Stimulated activated naive B cell treated with anti-CD40 and anti-IgM and Interleukin-4, amounts not matched to agents 10 μg/mL and 1 μg/mL and 100 μg/mL, for 72 hours (primary cell): ENCODE data around the gene TUBA3E.
"Not testable (repeated sequence)": the region's sequence is repeated elsewhere in the genome, so short reads cannot be mapped to it uniquely, and the experiment has no call there.

Experiments used
- ATAC-seq, 2 donors: fragments of 150-1000 bp; cut with Tn5 transposase; replicated peaks; 2 replicates each; pipeline ENCODE4 v1.10.0; 2021; ENCODE audit warnings: moderate library complexity in 1 of 2
- DNase-seq: peaks from one replicate; pipeline ENCODE4 v3.0.0; 2021
- H3K27ac Mint-ChIP-seq: one replicate; pipeline ENCODE4 v1.8.0; 2022; ENCODE audit warnings: mild to moderate bottlenecking, mixed read lengths
- H3K27me3 Mint-ChIP-seq, 2 donors: one replicate each; pipeline ENCODE4 v1.8.0; 2022; ENCODE audit warnings: mixed read lengths in 2 of 2
- H3K36me3 Mint-ChIP-seq, 2 donors: one replicate each; pipeline ENCODE4 v1.8.0; 2022; ENCODE audit warnings: mixed read lengths in 2 of 2, mild to moderate bottlenecking in 1 of 2
- H3K4me1 Mint-ChIP-seq, 2 donors: one replicate each; pipeline ENCODE4 v1.8.0; 2022; ENCODE audit warnings: mixed read lengths in 2 of 2, mild to moderate bottlenecking in 1 of 2
- H3K4me3 Mint-ChIP-seq, 2 donors: one replicate each; pipeline ENCODE4 v1.8.0; 2022; ENCODE audit warnings: mild to moderate bottlenecking in 2 of 2, mixed read lengths in 2 of 2, moderate library complexity in 1 of 2
- H3K9me3 Mint-ChIP-seq, 2 donors: one replicate each; pipeline ENCODE4 v1.8.0; 2022; ENCODE audit warnings: mixed read lengths in 2 of 2, mild to moderate bottlenecking in 1 of 2

The TUBA3E gene

DNA sequence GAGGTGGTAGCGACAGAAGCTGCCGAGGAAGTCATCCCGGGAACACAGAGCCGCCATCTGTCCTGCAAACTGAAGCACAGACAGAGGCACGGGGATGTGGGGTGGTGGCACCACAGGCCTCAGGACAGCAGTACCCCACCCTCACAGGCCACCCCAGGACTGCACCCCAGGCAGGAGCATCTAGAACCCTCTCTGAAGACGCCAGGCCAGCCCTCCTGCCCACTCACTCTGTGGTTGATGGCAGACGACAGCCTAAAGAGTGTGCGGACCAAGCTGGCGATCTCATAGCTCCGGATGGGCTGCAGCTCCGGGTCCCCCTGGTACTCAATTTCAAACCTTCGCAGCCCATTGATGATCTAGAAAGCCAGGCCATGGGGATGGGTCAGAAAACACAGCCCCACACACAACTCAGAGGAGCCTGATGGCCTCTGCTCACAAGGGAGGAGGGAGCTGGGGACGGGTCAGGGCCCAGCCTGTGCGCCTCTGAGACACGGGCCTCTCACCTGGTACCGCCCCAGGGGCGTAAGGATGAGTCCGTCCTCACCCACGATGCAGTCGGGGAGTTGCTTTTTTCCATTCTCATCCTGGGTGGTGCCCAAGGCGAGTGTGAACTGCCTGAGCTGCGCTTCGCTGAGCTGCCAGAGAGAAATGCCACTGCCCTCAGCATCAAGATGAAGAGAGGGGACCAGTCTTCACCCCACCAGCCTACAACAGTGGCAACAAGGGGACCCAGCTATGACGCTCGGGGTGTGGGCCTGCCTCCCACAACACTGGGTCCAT, 45.2 kb downstream of the TUBA3E start:
- no peak overlapping the region for H3K4me3 Mint-ChIP-seq
- no peak overlapping the region for H3K27ac Mint-ChIP-seq
- DNase-seq (no peak), ATAC-seq (no peak)
- H3K4me1 Mint-ChIP-seq: peaks cover 16 to 24% of the 10 kb centered on the region in 2 donors
- peaks cover 42 to 52% of the 10 kb centered on the region in 2 donors for H3K36me3 Mint-ChIP-seq
- H3K9me3 Mint-ChIP-seq: peaks cover 0 to 4% of the 10 kb centered on the region in 2 donors
- no peaks in the 10 kb centered on the region for H3K27me3 Mint-ChIP-seq

DNA sequence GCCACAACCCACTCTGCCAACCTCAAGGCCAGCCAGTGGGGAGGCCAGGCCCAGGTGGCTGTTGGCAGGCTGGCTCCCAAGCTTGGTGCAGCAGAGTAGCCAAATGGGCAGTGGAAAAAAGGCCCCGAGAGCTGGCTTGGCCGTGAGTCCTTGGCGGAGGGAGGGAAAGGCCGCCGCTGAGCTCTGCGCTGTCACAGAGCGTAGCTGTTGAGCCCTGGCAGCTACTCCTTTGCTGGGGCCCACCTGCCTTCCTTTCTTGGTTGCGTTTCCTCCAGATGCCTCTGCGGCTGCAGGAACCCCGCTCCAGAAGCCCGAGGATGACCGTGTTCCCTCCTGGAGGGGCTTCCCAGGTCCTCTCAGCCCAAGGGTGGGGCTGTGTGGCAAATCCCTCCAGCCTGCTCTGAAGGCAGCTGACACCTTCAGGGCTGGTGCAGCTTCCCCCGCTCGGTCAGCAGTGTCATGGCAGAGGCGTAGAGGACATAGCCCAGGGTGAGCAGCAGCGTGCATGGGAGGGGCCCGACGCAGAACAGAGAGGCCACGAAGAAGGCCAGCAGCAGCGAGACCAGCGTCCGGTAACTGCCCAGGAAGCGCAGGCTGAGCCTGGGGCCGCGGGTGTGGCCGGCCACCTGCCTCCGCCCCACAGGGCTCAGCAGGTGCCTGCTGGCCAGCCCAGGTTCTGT, 46.0 kb downstream of the TUBA3E start:
- not testable (repeated sequence) for DNase-seq, ATAC-seq, H3K9me3 Mint-ChIP-seq, H3K27ac Mint-ChIP-seq, H3K27me3 Mint-ChIP-seq, H3K4me3 Mint-ChIP-seq
- H3K4me1 Mint-ChIP-seq: peaks cover 9 to 17% of the 10 kb centered on the region in 2 donors
- peaks cover 35 to 45% of the 10 kb centered on the region in 2 donors for H3K36me3 Mint-ChIP-seq

DNA sequence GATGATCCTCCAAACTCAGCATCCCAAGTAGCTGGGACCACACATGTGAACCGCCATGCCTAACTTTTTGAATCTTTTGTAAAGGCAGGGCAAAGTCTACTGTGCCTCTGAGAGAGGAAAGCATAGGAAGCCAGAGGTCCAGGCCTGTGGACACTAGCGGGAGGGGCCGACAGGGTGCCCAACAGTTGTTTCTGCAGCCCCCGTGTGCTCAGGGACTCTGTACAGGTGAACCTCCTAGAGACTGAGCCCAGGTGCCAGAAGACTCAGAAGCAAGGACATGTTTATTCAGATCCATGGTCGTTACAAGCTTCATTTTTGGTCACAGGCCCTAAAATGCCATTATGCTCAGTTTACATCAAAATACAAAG, 47.1 kb downstream of the TUBA3E start:
- H3K9me3 Mint-ChIP-seq, H3K4me1 Mint-ChIP-seq, H3K27me3 Mint-ChIP-seq, DNase-seq, H3K27ac Mint-ChIP-seq, H3K4me3 Mint-ChIP-seq, ATAC-seq: not testable (repeated sequence)
- H3K36me3 Mint-ChIP-seq: peaks cover 27 to 37% of the 10 kb centered on the region in 2 donors

DNA sequence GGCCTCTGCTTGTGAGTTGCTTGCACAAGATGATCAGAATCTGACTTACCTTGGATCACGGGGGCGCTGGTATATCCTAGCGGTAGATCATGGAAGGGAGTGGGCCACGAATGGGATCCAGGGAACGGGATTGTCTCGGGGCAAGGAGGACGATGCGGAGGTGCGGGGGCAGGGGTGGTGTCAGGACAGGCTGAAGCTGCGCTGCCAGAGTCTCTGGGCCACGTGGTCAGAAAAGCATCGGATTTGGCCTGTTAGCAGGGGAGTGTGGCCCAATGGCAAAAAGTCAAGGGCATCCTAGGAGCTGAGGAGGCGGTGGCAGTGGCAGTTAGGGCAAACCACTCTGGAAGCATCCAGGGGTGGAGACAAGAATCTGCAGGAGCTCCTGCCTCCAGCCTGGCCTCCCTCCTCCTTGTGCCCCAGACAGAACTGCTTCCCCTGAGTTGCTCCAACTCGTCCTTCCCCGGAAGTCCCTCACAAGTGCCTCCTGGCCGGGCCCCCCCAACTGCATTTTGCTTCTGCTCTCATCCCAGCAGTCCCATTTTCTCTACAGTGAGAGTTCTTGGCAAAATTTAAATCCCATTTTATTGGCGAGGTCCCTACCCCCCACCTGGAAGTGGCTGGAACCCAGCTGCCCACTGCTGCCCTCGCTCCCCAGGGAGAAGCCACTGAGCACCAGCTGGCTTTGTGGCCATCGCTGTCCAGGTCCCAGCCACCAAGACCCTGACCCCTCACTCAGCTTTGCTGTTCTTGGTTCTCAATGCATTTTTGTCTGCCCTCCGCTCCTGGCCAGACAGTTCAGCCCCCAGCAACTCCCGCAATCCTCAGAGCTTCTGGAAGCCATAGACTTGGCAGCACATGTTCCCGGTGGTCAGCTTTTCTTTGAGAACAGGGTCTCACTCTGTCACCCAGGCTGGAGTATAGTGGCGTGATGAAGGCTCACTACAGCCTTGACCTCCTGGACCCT, 47.8 kb downstream of the TUBA3E start:
- no peaks in the 10 kb centered on the region for H3K9me3 Mint-ChIP-seq
- H3K36me3 Mint-ChIP-seq: peaks cover 23 to 33% of the 10 kb centered on the region in 2 donors
- no peak for ATAC-seq
- H3K27ac Mint-ChIP-seq: peak overlapping the region; percentile 37
- H3K4me1 Mint-ChIP-seq: peaks cover 5% of the 10 kb centered on the region in 2 donors
- no peak for DNase-seq
- H3K4me3 Mint-ChIP-seq: no peak overlapping the region
- H3K27me3 Mint-ChIP-seq: peaks cover 7 to 10% of the 10 kb centered on the region in 2 donors

DNA sequence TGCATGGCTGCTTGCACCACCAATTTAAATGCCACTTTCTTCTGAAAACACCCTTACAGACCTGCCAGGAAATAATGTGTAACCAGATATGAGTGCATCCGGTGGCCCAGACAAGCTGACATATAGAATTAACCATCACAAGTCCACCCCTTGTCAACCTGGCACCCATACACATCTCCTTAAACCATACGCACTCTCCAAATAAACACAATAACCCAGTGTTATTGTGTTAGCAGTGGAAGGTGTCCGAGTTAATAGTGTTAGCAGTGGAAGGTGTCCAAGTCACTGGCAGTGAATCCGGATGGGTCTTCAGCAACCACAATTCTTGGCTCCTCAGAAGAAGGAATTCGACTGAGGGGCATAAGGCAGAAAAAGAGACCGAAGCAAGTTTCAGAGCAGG, 49.7 kb downstream of the TUBA3E start:
- peaks cover 4 to 17% of the 10 kb centered on the region in 2 donors for H3K4me1 Mint-ChIP-seq
- not testable (repeated sequence) for H3K9me3 Mint-ChIP-seq, DNase-seq, H3K4me3 Mint-ChIP-seq, H3K27ac Mint-ChIP-seq, ATAC-seq
- peaks cover 8 to 24% of the 10 kb centered on the region in 2 donors for H3K27me3 Mint-ChIP-seq
- H3K36me3 Mint-ChIP-seq: peaks cover 12 to 21% of the 10 kb centered on the region in 2 donors

DNA sequence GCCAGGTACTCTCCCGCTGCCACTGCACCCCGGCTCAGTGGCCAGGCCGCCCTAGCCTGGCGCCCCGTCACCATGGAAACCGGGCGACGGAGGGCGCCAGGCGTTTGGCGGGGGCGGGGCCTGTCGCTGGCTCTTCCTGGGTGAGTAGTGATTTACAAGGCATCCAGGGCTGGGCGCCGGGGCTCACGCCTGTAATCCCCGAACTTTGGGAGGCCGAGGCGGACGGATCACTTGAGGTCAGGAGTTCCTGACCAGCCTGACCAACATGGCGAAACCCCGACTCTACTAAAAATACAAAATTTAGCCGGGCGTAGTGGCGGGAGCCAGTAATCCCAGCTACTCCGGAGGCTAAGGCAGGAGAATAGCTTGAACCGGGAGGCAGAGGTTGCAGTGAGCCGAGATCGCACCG, 53.2 kb downstream of the TUBA3E start, which contains the start of gene CCDC74B:
TSS of gene CCDC74B (minus strand) at position 107 of the 409 bp plus-strand sequence. CDS start 116 bp downstream, outside the sequence.
- H3K27ac Mint-ChIP-seq: peak within 1 kb of the TSS; percentile 87

DNA sequence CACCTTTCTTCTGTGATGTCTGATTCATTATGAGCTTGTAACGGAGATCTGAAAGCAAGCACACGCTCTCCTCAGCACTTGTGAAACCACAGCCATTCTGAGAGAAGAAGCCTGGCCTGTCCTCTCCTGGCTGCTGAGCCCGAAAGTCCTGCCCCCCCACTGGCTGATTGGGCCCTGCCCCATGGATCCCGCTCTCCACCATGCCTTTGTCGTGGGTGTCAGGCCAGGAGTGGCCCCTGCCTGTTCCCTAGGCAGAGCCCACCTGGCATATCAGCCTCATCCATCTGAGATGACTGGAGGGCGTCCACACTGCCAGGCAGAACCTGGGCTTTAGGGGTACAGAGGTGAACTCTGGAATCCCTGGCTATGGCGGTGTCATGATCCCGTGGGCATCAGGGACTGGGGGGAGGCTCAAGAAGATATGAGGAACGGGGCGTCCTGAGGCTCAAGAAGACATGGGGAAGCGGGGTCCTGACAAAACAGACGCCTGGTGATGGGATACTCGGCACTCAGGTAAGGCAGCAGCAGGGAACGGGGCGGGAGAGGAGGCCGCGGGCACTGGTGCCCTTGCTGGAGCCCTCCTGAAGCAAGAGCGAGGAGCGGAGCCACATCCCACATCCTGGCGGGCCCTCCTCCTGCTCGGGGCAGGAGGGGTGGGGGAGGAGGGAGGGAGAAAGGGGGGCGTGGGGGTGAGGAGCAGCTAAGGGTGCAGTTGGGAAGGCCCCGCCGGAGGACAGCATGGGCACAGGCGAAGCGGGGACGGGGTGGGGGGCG, 54.8 kb downstream of the TUBA3E start:
- ATAC-seq: peak in 1 of 2 donors; percentile 12
- Mint-ChIP-seq H3K27me3 (peaks cover 16 to 33% of the 10 kb centered on the region in 2 donors), H3K4me3 (peak overlapping the region; percentile 50 to 76), H3K4me1 (peaks cover 5 to 16% of the 10 kb centered on the region in 2 donors)
- H3K27ac Mint-ChIP-seq, H3K9me3 Mint-ChIP-seq, H3K36me3 Mint-ChIP-seq, DNase-seq: not testable (repeated sequence)

More for the DNA sequence above, 53.2 kb downstream of the TUBA3E start, which contains the start of gene CCDC74B:
- H3K27me3 Mint-ChIP-seq: peaks cover 16 to 33% of the 10 kb centered on the region in 2 donors
- not testable (repeated sequence) for H3K9me3 Mint-ChIP-seq, H3K36me3 Mint-ChIP-seq
- DNase-seq (peak; percentile 39), ATAC-seq (peak; percentile 84 to 88)
- H3K4me3 Mint-ChIP-seq: peak within 1 kb of the TSS; percentile 81 to 83
- H3K4me1 Mint-ChIP-seq: peaks cover 8 to 20% of the 10 kb centered on the region in 2 donors

DNA sequence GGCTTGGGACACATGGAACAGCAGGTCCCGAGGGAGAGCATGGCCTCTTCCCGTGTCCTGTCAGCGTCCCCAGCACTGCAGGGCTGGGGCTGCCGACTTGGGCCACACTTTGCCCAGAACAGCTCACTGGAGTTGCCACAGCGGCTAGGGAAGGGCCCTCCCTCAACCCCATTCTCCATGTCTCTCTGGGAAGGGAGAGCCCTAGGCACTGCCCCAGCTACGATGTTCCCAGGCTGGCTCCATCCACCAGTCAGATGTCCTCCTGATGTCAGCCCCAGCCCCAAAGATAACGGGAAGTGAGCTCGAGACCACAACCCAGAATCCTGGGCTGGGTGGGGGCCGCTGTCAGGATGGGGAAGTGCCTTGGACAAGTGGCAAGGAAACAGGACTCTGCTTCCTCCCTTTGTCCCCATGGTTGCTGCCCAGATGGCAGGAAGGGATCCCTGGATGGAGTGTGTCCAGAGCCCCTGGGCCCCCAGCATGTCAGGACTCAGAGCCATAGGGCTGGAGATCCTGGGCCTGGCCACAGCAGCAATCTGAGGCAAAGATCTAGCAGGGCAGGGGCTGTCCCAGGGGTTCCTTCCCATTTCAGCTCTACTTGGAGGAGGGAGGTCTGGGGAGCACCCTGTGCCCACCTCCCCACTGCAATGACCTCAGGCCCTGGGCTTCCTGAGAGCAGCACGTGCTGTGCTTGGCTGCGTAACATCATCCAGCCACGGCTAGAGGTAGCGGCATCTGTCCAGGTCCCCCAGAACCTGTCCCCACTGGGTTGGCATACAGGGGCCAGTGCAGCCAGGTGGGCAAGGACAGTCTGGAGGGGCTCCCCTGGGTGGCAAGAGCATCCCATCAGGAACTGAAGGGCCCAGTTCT, 55.6 kb downstream of the TUBA3E start:
- Mint-ChIP-seq H3K27me3 (peaks cover 16 to 33% of the 10 kb centered on the region in 2 donors), H3K4me1 (peaks cover 5 to 15% of the 10 kb centered on the region in 2 donors)
- ATAC-seq, H3K9me3 Mint-ChIP-seq, DNase-seq, H3K4me3 Mint-ChIP-seq, H3K27ac Mint-ChIP-seq, H3K36me3 Mint-ChIP-seq: not testable (repeated sequence)
